Cardiac fibroblast (primary cell): Measurements from ENCODE around the gene MPPED1.

Experiments used
- DNase-seq, 2 donors: peaks; one replicate each; pipeline versions ENCODE4 v3.0.0 to v3.0.0-alpha.2; 2010; ENCODE audit warnings: low read depth in 2 of 2
- H3K4me3 ChIP-seq, 2 donors: replicated peaks in 1 of 2; 1 replicate in 1 of 2; 2 replicates in 1 of 2; pipeline ENCODE4 v1.5.1; 2011; ENCODE audit warnings: low read depth in 2 of 2, low read length in 2 of 2, mild to moderate bottlenecking in 2 of 2, moderate library complexity in 1 of 2
- TF ChIP-seq, protein P1 (sequence below): IDR thresholded peaks from one replicate; pipeline ENCODE4 v1.5.1; 2011; ENCODE audit warnings: low read depth, mild to moderate bottlenecking, low read length, inconsistent platforms

The MPPED1 gene, protein sequence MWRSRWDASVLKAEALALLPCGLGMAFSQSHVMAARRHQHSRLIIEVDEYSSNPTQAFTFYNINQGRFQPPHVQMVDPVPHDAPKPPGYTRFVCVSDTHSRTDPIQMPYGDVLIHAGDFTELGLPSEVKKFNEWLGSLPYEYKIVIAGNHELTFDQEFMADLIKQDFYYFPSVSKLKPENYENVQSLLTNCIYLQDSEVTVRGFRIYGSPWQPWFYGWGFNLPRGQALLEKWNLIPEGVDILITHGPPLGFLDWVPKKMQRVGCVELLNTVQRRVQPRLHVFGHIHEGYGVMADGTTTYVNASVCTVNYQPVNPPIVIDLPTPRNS

DNA sequence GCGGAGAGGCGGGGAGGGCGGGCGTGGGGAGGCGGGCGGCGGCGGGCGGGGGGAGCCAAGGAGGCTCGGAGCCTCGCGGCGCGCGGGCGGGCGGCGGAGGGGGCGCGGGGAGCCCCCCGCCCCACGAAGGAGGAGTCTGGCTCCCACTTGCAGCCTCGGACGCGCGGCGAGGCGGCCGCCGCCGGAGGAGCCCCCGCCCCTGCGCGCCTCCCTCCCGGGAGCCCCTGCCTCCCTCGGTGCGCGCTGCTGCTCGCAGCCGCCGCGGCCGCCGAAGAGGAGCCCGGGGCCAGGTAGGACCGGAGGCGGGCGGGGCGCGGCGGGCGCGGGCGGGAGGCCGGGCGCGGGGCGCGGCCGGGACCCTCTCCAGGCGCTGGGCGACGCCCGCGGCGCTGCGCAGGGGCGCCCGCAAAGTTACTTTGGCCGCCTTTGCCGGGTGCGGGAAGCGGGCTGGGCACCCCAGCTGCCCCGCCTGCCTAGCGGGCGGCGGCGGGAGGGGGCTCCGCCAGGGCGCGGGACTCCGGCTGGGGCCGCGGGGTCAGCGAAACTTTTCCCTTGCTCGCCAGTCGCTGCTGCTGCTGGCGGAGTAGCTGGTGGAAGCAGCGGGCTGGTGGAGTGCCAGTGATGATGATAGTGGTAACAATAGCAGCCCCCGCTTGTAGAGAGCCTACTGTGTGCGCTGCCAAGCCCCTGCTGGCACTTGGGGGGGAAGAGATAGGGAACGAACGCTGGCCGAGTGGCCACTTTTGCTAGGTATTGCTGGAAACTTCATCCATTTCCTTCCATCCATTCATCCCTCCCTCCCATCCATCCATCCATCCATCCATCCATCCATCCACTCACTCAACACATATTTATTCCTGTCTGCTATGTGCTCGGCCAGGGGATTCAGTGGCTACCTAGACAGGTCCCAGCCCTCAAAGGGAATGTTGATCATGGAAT lies at the start of gene MPPED1:
TSS of gene MPPED1 (plus strand) at position 146 of the 939 bp plus-strand sequence. CDS start 12,972 bp downstream, outside the sequence.
- no peak for DNase-seq
- no peak within 1 kb of the TSS for H3K4me3 ChIP-seq
- TF ChIP-seq, protein P1, sequence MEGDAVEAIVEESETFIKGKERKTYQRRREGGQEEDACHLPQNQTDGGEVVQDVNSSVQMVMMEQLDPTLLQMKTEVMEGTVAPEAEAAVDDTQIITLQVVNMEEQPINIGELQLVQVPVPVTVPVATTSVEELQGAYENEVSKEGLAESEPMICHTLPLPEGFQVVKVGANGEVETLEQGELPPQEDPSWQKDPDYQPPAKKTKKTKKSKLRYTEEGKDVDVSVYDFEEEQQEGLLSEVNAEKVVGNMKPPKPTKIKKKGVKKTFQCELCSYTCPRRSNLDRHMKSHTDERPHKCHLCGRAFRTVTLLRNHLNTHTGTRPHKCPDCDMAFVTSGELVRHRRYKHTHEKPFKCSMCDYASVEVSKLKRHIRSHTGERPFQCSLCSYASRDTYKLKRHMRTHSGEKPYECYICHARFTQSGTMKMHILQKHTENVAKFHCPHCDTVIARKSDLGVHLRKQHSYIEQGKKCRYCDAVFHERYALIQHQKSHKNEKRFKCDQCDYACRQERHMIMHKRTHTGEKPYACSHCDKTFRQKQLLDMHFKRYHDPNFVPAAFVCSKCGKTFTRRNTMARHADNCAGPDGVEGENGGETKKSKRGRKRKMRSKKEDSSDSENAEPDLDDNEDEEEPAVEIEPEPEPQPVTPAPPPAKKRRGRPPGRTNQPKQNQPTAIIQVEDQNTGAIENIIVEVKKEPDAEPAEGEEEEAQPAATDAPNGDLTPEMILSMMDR: no peak

DNA sequence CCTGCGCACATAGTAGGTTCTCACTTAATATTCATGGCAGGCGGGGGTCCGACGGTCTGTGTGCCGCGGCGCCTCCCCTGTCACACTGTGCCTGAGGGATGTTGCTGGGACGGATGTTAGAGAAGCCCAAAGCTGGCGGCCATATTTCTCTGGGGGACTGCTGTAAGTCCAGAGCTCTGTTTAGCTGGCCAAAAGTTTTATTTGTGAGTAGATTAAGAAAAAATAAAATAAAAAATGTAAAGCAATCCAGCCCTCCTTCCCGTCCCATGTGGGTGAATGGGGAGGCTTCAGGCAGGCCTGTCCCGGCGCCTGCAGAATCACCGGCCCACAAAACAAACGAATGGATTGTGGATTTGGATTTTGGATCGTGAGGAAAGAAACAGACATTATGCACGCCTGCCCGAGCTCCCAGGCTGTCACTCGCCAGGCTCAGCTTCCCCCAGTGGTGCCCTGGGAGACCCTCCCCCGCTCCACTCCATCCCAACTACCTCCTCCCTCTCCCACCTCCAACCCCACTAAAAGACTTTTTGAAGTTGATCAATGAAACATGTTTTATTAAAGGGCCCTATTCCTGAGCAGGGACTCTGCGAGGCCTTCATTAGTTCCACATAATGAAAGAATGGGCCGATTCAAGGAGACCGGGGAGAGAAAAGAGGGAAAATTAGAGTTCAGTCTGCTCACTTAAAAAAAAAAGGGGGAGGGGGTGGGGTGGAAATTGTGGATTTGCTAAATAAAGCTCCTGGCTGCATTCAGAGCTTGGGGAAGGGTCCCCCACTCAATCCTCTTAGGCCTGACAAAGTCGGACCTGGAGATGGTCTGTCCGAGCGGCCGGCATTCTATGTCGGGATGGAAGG lies 48.3 kb upstream of the MPPED1 start:
- TF ChIP-seq, protein P1: no peak
- H3K4me3 ChIP-seq: no peak overlapping the region

DNA sequence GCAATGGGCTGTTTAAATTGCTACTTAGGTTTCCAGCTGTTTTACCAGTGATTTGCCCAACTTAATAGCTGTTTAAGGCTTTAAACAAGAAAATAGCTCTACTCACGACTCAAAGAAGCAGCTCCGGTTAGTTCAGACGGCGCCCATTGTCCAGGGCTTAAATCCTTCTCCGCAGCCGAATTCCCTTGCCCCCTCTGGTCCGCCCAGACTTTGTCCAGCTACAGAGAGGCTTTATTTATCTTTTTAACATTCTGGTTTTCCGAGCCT lies 47.7 kb upstream of the MPPED1 start:
- no peak overlapping the region for H3K4me3 ChIP-seq
- no peak for DNase-seq

More for the DNA sequence above, 48.3 kb upstream of the MPPED1 start:
- DNase-seq: no peak

DNA sequence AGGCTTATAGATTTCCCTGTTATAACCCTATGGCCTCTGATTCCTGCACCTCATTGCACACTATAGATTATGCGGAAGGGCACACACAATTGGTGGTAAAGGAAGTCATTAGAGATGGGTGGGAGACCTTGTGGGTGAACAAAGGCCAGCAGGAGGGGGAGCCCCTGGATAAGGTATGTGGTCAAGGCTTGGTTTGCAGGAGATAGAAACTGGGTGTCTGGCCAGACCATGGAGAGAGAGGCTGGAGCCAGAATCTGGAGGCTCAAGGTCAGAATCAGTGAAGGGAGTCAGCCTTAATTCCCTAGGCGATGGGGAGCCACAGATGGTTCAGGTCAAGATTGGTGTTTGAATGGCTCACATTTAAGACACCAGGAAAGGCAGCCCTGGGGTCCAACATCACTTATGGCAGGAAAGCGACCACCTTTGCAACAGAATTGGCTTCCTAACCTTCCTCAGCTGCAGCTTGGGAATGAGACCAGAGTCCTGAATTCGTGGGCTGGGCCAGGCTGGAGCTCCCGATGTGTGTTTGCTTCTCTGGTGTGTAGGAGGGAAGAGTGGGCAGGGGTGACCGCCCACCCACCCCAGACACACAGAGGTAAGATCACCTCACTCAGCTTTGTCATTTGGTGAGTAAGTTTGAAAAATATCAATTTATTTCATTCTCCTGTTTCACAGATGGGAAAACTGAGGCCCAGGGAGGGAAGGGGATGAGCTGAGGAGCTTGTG lies 45.9 kb upstream of the MPPED1 start:
- H3K4me3 ChIP-seq: no peak overlapping the region
- no peak for DNase-seq
- TF ChIP-seq, protein P1: no peak

More for the DNA sequence above, 47.7 kb upstream of the MPPED1 start:
- TF ChIP-seq, protein P1: no peak

DNA sequence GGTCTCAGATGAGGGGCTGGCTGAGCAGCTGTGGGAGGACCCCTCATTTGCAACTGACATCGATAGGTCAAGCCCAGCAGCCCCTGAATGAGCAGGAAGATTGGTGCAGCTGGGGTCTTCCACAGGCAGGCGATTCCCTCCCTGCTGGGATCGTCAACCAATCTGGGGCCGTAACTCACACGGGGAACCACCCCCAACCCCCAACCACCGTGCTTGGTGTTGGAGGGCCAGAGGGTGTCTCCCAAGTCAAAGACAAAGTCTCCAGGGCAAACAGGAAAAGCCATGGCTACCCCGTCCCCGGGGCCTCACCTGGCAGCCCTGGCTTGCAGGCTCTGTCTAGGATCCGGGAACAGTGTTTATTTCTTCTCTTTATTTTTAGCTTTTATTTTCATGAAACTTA lies 41.8 kb upstream of the MPPED1 start:
- no peak overlapping the region for H3K4me3 ChIP-seq
- TF ChIP-seq, protein P1: no peak
- no peak for DNase-seq

DNA sequence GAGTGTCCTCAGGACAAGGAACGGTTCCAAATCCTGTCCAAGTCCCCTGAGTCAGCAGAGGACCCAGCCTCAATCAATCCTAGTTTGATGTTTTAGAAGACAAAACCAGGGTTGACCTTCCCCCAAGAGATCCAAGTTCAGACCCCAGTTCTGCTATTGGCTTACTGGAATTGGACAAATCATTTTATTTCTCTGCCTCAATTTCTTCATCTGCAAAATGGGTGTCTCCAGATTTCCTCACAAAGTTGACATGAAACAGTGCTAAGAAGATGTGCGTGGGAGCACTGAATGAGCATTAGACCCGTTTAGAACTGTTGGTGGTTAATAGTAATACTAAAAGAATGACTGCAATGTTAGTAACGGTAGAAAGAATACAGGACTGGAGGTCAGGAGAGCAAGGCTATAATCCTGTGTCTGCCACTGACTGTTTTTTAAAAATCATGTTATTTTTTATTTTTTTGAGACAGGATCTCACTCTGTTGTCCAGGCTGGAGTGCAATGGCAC lies 35.8 kb upstream of the MPPED1 start:
- H3K4me3 ChIP-seq: no peak overlapping the region
- peak in 1 of 2 donors; percentile 33 for DNase-seq
- TF ChIP-seq, protein P1: no peak
